ENCODE data around the gene MYL5.

The MYL5 gene
- long read RNA-seq, partial matches to known transcripts: 0 of 11 reads
- long read RNA-seq, other reads (novel, unspliced or antisense): 11 of 11 reads

GRCh38 chr4:674172-675035, at the start of gene MYL5, which contains the start of gene ATP5ME:
MYL5 (plus strand) TSS chr4:674542; CDS start chr4:678027, 3,485 bp downstream.
ATP5ME (minus strand) TSS chr4:674276; CDS start chr4:674247, 29 bp downstream.
- peak within 1 kb of the TSS; percentile 94 for H3K27ac ChIP-seq (replicated peaks)

GRCh38 chr4:624705-625590, 49.4 kb upstream of the MYL5 start, which contains the start of gene PDE6B:
PDE6B (plus strand) TSS chr4:625573; CDS start chr4:625627, 54 bp downstream.
- no peaks in the 10 kb centered on the region for H3K27me3 ChIP-seq (ENCODE audit: insufficient read depth, poor library complexity, severe bottlenecking)
- no peak for TF ChIP-seq POLR2AphosphoS5 (IDR thresholded peaks at IDR 0.05; ENCODE audit: low read depth)
- TF ChIP-seq SPI1 (IDR thresholded peaks at IDR 0.05; ENCODE audit: borderline replicate concordance, low read depth): no peak
- no peak for TF ChIP-seq REST (IDR thresholded peaks at IDR 0.05; ENCODE audit: insufficient replicate concordance, low read depth)
- TF ChIP-seq CTCF (IDR thresholded peaks at IDR 0.05; ENCODE audit: insufficient read depth, low read length): no peak
- H3K27ac ChIP-seq (replicated peaks): no peak within 1 kb of the TSS
- no peak within 1 kb of the TSS for H3K4me3 ChIP-seq (replicated peaks; ENCODE audit: insufficient read depth, low read length)
- DNase-seq (ENCODE audit: low read depth in 1 of 2, low spot score in 1 of 2): no peak

More at GRCh38 chr4:674172-675035, at the start of gene MYL5, which contains the start of gene ATP5ME:
- peak; percentile 93 to 97 for DNase-seq (ENCODE audit: low read depth in 1 of 2, low spot score in 1 of 2)
- TF ChIP-seq REST (IDR thresholded peaks at IDR 0.05; ENCODE audit: insufficient replicate concordance, low read depth) (no peak), SPI1 (IDR thresholded peaks at IDR 0.05; ENCODE audit: borderline replicate concordance, low read depth) (no peak), GABPA (IDR thresholded peaks at IDR 0.05; ENCODE audit: low read depth) (peak; percentile 86), CTCF (IDR thresholded peaks at IDR 0.05; ENCODE audit: insufficient read depth, low read length) (peak; percentile 99), POLR2AphosphoS5 (IDR thresholded peaks at IDR 0.05; ENCODE audit: low read depth) (peak; percentile 92)
- Histone ChIP-seq H3K27me3 (ENCODE audit: insufficient read depth, poor library complexity, severe bottlenecking) (no peaks in the 10 kb centered on the region), H3K4me3 (replicated peaks; ENCODE audit: insufficient read depth, low read length) (peak within 1 kb of the TSS; percentile 82)

GRCh38 chr4:625631-626161, 48.6 kb upstream of the MYL5 start:
- H3K27ac ChIP-seq (replicated peaks): no peak overlapping the region
- TF ChIP-seq SPI1 (IDR thresholded peaks at IDR 0.05; ENCODE audit: borderline replicate concordance, low read depth) (no peak), GABPA (IDR thresholded peaks at IDR 0.05; ENCODE audit: low read depth) (no peak), POLR2AphosphoS5 (IDR thresholded peaks at IDR 0.05; ENCODE audit: low read depth) (no peak), CTCF (IDR thresholded peaks at IDR 0.05; ENCODE audit: insufficient read depth, low read length) (no peak), REST (IDR thresholded peaks at IDR 0.05; ENCODE audit: insufficient replicate concordance, low read depth) (no peak)
- no peak overlapping the region for H3K4me3 ChIP-seq (replicated peaks; ENCODE audit: insufficient read depth, low read length)
- H3K27me3 ChIP-seq (ENCODE audit: insufficient read depth, poor library complexity, severe bottlenecking): no peaks in the 10 kb centered on the region
- DNase-seq (ENCODE audit: low read depth in 1 of 2, low spot score in 1 of 2): no peak

All from HL-60 (cell line).